Bone marrow (tissue), 2 donors: Measurements from ENCODE around the gene CTBS.

Source experiments
- DNase-seq, 2 donors: peaks; one replicate each; lab custom pipeline; 2025; lab: John Stamatoyannopoulos, UW

Gene CTBS

DNA sequence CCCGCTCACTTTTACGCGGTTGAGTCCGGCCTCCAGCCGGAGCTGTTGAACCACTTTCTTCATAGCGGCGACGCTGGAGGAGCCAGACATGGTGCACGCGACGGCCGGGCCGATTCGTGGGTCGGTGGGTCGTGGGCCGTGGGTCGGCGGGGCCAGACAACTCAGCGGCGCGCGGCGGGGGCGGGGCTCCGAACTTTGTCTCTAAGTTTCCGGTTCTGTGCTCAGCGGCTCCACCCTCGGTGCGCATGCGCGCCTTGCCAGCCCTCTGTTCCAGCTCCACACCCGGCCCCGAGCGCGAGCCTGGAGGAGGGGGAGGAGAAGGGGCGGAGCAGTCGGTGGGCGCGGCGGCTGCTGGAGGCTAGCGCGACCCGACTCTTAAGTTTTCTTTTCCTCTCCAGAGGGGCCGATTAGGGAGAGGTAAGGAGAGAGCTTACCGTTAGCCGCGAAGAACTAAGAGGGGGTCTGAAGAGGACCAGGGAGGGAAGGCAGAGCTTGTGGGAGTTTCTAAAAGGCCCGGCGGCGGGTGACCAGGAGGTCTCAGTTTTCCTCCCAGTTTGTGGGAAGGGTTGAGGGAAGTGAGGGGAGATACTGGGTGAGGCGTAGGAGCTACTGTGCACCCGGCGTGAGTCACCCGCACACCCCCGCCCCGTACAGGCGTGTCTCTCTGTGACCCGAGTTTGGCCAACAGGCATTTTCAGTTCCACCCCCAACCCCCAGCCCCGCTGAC lies 68.1 kb downstream of the CTBS start, which contains the start of the genes GNG5 and SPATA1:
Gene GNG5 (minus strand): TSS at position 580 of the 727 bp plus-strand sequence. CDS start 490 bp downstream, at position 90.
Gene SPATA1 (plus strand): TSS at position 385 of the 727 bp plus-strand sequence. CDS start 9,974 bp downstream, outside the sequence.
- DNase-seq = peak; percentile 94 to 95

DNA sequence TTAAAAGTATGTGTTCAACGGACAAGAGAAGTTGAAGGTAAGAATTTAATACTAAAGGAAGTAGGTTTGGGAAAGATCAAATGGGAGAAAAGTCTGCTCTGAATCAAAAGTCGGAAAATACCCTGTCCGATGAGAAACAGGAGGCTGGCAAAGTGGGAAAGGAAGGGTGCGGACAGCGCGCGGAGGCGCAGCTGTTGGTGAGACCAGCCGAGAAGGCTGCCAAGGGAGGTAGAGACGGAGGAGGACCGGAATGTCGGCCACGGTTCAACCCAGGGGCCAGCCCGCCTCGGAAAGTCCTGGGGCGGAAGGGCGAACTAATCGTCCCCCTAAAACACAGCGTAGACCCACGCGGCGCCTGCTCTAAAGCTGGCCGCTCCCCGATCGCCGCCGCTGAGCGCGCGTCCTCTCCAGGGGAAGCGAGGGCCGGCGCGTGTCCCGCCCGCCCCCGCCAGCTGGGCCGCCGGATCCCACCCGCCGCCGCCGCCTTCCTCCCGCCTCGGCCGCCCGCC lies 68.7 kb downstream of the CTBS start:
- no peak for DNase-seq

GRCh38 chr1:84504580-84505492 lies 69.4 kb downstream of the CTBS start:
- peak in 1 of 2 donors; percentile 0 for DNase-seq

DNA sequence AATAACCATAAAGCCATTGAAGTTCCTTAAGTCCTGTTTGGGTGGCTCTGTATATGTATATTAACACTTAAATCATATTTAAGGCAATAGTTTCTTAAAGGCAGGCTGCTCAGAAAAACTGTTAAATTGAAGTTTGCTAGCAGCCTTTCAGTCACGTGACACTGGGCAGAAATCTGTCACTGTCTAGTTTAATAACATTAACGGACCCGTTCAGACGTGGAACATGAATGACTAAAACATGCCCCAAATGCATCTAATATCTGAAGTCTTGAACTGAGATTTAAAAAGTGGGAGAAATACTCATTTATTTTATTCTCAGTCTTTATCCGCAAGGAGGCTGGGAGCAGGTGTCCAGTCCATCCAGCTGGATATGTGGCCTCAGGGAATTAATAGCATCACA lies 71.3 kb downstream of the CTBS start:
- no peak for DNase-seq
